Forelimb muscle (tissue), 1 donor: ENCODE measurements around the gene ADSS1. TPM values are rescaled to one million over a fixed set of nuclear protein-coding genes. Genes with fewer than 3 reads are reported as not detected.
A peak's percentile ranks its signal among the peaks of the same experiment; 100 is the strongest.
"Not testable (repeated sequence)": the region's sequence is repeated elsewhere in the genome, so short reads cannot be mapped to it uniquely, and the experiment has no call there.

Experiments used
- DNase-seq: peaks from one replicate; pipeline ENCODE4 v3.0.0-alpha.2; 2013; ENCODE audit warnings: low read depth
- polyA plus RNA-seq: library from polyadenylated mRNA; unstranded; fragments of 120-200 nt; gene quantifications from one replicate; pipeline ENCODE4 v1.2.1, GENCODE V29; 2013; ENCODE audit not compliant: insufficient read length

The ADSS1 gene
- polyA plus RNA-seq, 1 donor, result 82.3 TPM

- DNase-seq, result no peak
These were observed 6.4 kb upstream of the ADSS1 start for GRCh38 chr14:104717646-104718045.

GRCh38 chr14:104718147-104718546, 5.9 kb upstream of the ADSS1 start:
- DNase-seq, result no peak

- no peak for DNase-seq
These were observed 5.2 kb upstream of the ADSS1 start for GRCh38 chr14:104718871-104719270.

- no peak for DNase-seq
These were observed 4.7 kb upstream of the ADSS1 start for GRCh38 chr14:104719343-104719742.

- no peak for DNase-seq
These were observed 2.3 kb upstream of the ADSS1 start for GRCh38 chr14:104721505-104722431.

- DNase-seq, result no peak
These were observed 935 bp upstream of the ADSS1 start for GRCh38 chr14:104722938-104723650.

- no peak for DNase-seq
These were observed 465 bp downstream of the ADSS1 start for GRCh38 chr14:104724407-104724980.

GRCh38 chr14:104724981-104725771, 1.1 kb downstream of the ADSS1 start:
- DNase-seq, result peak; percentile 41

- no peak for DNase-seq
These were observed 1.9 kb downstream of the ADSS1 start for GRCh38 chr14:104725772-104726548.

GRCh38 chr14:104726600-104727451, 2.8 kb downstream of the ADSS1 start:
- DNase-seq, result no peak

- no peak for DNase-seq
These were observed 4.6 kb downstream of the ADSS1 start for GRCh38 chr14:104728631-104729030.

- not testable (repeated sequence) for DNase-seq
These were observed 5.3 kb downstream of the ADSS1 start for GRCh38 chr14:104729176-104729834.

- DNase-seq, result no peak
These were observed 5.8 kb downstream of the ADSS1 start for GRCh38 chr14:104729835-104730181.

GRCh38 chr14:104730487-104730886, 6.5 kb downstream of the ADSS1 start:
- DNase-seq, result no peak

- no peak for DNase-seq
These were observed 7.6 kb downstream of the ADSS1 start for GRCh38 chr14:104731320-104732294.

GRCh38 chr14:104732355-104732804, 8.4 kb downstream of the ADSS1 start:
- no peak for DNase-seq

- DNase-seq, result no peak
These were observed 9.1 kb downstream of the ADSS1 start for GRCh38 chr14:104732931-104733681.
